Neural progenitor cell (in vitro differentiated cells): Measurements from ENCODE around the gene COL25A1. TPM values are rescaled to one million over a fixed set of nuclear protein-coding genes. Genes with fewer than 3 reads are reported as not detected.
"Not testable (repeated sequence)": the region's sequence is repeated elsewhere in the genome, so short reads cannot be mapped to it uniquely, and the experiment has no call there.

Source experiments
- DNase-seq: peaks from one replicate; pipeline ENCODE4 v3.0.0-alpha.2; 2016; ENCODE audit warnings: low spot score
- H2AFZ ChIP-seq: fragments of 200-600 bp; sonication (generic); replicated peaks from 2 replicates; pipeline ENCODE4 v1.6.1; 2016; ENCODE audit warnings: antibody characterized with exemption
- H3F3A ChIP-seq: fragments of 200-600 bp; sonication (generic); 2 replicates; pipeline ENCODE4 v1.6.1; 2016; ENCODE audit warnings: antibody characterized with exemption, low read depth
- H3K27ac ChIP-seq: fragments of 200-600 bp; sonication (generic); 2 replicates; pipeline ENCODE4 v1.5.1; 2016; ENCODE audit warnings: mild to moderate bottlenecking
- H3K27me3 ChIP-seq: fragments of 200-600 bp; sonication (generic); 2 replicates; pipeline ENCODE4 v1.6.1; 2016; ENCODE audit warnings: mild to moderate bottlenecking, moderate library complexity
- H3K36me3 ChIP-seq: fragments of 200-600 bp; sonication (generic); 2 replicates; pipeline ENCODE4 v1.5.1; 2016
- H3K4me1 ChIP-seq: fragments of 200-600 bp; sonication (generic); 2 replicates; pipeline ENCODE4 v1.6.1; 2016; ENCODE audit warnings: mixed run types
- H3K4me2 ChIP-seq: fragments of 200-600 bp; sonication (generic); 2 replicates; pipeline ENCODE4 v1.6.1; 2016
- H3K4me3 ChIP-seq: fragments of 200-600 bp; sonication (generic); 2 replicates; pipeline ENCODE4 v1.5.1; 2016
- H3K79me2 ChIP-seq: fragments of 200-600 bp; sonication (generic); 2 replicates; pipeline ENCODE4 v1.6.1; 2016; ENCODE audit warnings: low read depth
- H3K9ac ChIP-seq: fragments of 200-600 bp; sonication (generic); 2 replicates; pipeline ENCODE4 v1.6.1; 2016
- H3K9me3 ChIP-seq: fragments of 200-600 bp; sonication (generic); 2 replicates; pipeline ENCODE4 v1.5.1; 2016; ENCODE audit warnings: low read depth
- H4K20me1 ChIP-seq: fragments of 200-600 bp; sonication (generic); 2 replicates; pipeline ENCODE4 v1.6.1; 2016; ENCODE audit warnings: low read depth
- H3K27ac Mint-ChIP-seq: 3 replicates; pipeline ENCODE4 v1.8.0; 2021; ENCODE audit warnings: mixed read lengths
- H3K27me3 Mint-ChIP-seq: 2 replicates; pipeline ENCODE4 v1.8.0; 2022; ENCODE audit warnings: low read depth, mild to moderate bottlenecking, inconsistent platforms, moderate library complexity, mixed read lengths; ENCODE audit not compliant: insufficient read depth
- H3K36me3 Mint-ChIP-seq: 3 replicates; pipeline ENCODE4 v1.8.0; 2021; ENCODE audit warnings: mixed read lengths
- H3K4me1 Mint-ChIP-seq: 3 replicates; pipeline ENCODE4 v1.8.0; 2021; ENCODE audit warnings: mixed read lengths
- H3K4me3 Mint-ChIP-seq: 3 replicates; pipeline ENCODE4 v1.8.0; 2021; ENCODE audit warnings: mild to moderate bottlenecking, moderate library complexity, mixed read lengths
- H3K9me3 Mint-ChIP-seq: 3 replicates; pipeline ENCODE4 v1.8.0; 2020; ENCODE audit warnings: mixed read lengths
- EZH2 ChIP-seq: fragments of 200-600 bp; sonication (generic); IDR thresholded peaks from 2 replicates; pipeline ENCODE4 v1.6.1; 2017; ENCODE audit warnings: antibody characterized with exemption, mild to moderate bottlenecking, moderate library complexity
- EZH2phosphoT487 ChIP-seq: fragments of 200-600 bp; sonication (generic); IDR thresholded peaks from 2 replicates; pipeline ENCODE4 v1.6.1; 2017; ENCODE audit warnings: antibody characterized with exemption
- total RNA-seq: library from RNA; depleted of rRNA; stranded (reverse); fragments of >200 nt; gene quantifications from 2 replicates; pipeline ENCODE4 v1.2.3, GENCODE V29; 2015; ENCODE audit warnings: low replicate concordance
- TF ChIP-seq, protein P1 (sequence below): fragments of 200-600 bp; sonication (generic); IDR thresholded peaks from 2 replicates; pipeline ENCODE4 v1.5.1; 2017; ENCODE audit warnings: antibody characterized with exemption, mild to moderate bottlenecking

COL25A1 gene
- total RNA-seq, 1 donor from 2014 or later = 1.3 TPM

DNA sequence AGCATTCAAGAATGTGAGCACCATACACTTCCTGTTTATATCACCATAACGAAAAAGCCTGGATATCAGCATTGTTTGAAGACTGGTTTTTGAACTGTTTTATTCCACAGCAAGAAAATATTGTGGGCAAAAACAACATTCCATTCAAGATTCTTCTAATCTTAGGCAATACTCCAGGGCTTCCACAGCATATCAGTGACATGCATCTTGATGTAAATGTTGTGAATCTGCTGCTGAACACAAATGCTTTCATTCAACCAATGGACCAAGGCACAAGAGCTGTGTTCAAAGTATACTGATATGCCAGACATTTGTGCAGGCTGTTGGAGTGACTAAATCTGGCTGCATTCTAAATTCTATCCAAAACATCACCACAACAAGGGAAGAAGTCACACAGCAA lies 279.5 kb downstream of the COL25A1 start:
- no peak overlapping the region for H3K9ac ChIP-seq
- Mint-ChIP-seq H3K9me3 (peaks cover 15% of the 10 kb centered on the region), H3K4me1 (no peaks in the 10 kb centered on the region), H3K36me3 (peaks cover 6% of the 10 kb centered on the region), H3K27ac (no peak overlapping the region), H3K27me3 (peaks cover 4% of the 10 kb centered on the region), H3K4me3 (no peak overlapping the region)
- no peak overlapping the region for H3K4me3 ChIP-seq
- no peaks in the 10 kb centered on the region for H3K79me2 ChIP-seq
- no peak for DNase-seq
- H3K4me2 ChIP-seq = no peak overlapping the region
- H3K27ac ChIP-seq = no peak overlapping the region
- no peaks in the 10 kb centered on the region for H3K9me3 ChIP-seq
- no peaks in the 10 kb centered on the region for H3F3A ChIP-seq
- H3K36me3 ChIP-seq = no peaks in the 10 kb centered on the region
- H2AFZ ChIP-seq = no peak overlapping the region
- no peaks in the 10 kb centered on the region for H4K20me1 ChIP-seq
- H3K27me3 ChIP-seq = no peaks in the 10 kb centered on the region
- TF ChIP-seq EZH2 = no peak
- TF ChIP-seq, protein P1, sequence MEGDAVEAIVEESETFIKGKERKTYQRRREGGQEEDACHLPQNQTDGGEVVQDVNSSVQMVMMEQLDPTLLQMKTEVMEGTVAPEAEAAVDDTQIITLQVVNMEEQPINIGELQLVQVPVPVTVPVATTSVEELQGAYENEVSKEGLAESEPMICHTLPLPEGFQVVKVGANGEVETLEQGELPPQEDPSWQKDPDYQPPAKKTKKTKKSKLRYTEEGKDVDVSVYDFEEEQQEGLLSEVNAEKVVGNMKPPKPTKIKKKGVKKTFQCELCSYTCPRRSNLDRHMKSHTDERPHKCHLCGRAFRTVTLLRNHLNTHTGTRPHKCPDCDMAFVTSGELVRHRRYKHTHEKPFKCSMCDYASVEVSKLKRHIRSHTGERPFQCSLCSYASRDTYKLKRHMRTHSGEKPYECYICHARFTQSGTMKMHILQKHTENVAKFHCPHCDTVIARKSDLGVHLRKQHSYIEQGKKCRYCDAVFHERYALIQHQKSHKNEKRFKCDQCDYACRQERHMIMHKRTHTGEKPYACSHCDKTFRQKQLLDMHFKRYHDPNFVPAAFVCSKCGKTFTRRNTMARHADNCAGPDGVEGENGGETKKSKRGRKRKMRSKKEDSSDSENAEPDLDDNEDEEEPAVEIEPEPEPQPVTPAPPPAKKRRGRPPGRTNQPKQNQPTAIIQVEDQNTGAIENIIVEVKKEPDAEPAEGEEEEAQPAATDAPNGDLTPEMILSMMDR = no peak
- TF ChIP-seq EZH2phosphoT487 = no peak
- no peaks in the 10 kb centered on the region for H3K4me1 ChIP-seq

DNA sequence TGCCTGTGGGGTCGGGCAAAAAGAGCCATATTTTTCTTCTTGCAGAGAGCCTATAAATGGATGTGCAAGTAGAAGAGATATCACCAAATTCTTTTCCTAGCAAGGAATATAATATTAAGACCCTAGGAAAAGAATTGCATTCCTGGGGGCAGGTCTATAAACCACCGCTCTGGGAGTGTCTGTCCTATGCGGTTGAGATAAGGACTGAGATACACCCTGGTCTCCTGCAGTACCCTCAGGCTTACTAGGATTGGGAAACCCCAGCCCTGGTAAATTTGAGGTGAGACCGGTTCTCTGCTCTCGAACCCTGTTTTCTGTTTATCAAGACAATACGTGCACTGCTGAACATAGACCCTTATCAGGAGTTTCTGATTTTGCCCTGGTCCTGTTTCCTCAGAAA lies 280.8 kb downstream of the COL25A1 start:
- not testable (repeated sequence) for H3K36me3 Mint-ChIP-seq, H3K4me3 Mint-ChIP-seq, H3K27me3 Mint-ChIP-seq

DNA sequence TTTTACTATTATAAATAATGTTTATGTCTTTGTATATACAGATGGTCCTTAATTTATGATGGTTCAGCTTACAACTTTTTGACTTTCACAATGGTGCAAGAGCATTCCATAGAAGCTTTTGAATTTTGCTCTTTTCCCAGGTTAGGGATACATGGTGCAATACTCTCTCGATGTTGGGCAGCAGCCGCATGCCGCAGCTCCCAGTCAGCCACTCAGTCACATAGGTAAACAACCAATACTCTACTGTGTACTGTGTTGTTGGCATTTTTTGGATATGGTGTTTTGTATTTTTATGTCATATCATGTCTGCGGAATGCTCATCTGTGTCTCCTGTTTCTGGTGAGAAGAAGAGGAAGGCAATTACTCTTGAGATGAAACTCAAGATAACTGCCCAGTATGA lies 281.6 kb downstream of the COL25A1 start:
- no peaks in the 10 kb centered on the region for H3K36me3 ChIP-seq
- no peak overlapping the region for H3K9ac ChIP-seq
- H3K4me2 ChIP-seq = no peak overlapping the region
- Mint-ChIP-seq H3K27ac (no peak overlapping the region), H3K4me1 (no peaks in the 10 kb centered on the region), H3K36me3 (peaks cover 6% of the 10 kb centered on the region), H3K4me3 (no peak overlapping the region), H3K9me3 (peaks cover 15% of the 10 kb centered on the region), H3K27me3 (peaks cover 4% of the 10 kb centered on the region)
- no peaks in the 10 kb centered on the region for H3F3A ChIP-seq
- DNase-seq = no peak
- H2AFZ ChIP-seq = no peak overlapping the region
- H3K9me3 ChIP-seq = no peaks in the 10 kb centered on the region
- no peaks in the 10 kb centered on the region for H3K27me3 ChIP-seq
- H3K4me3 ChIP-seq = no peak overlapping the region
- H3K27ac ChIP-seq = no peak overlapping the region
- no peaks in the 10 kb centered on the region for H3K79me2 ChIP-seq
- no peaks in the 10 kb centered on the region for H3K4me1 ChIP-seq
- H4K20me1 ChIP-seq = no peaks in the 10 kb centered on the region
- TF ChIP-seq, protein P1 = no peak
- no peak for TF ChIP-seq EZH2phosphoT487
- TF ChIP-seq EZH2 = no peak

More for the DNA sequence above, 280.8 kb downstream of the COL25A1 start:
- peaks cover 15% of the 10 kb centered on the region for H3K9me3 Mint-ChIP-seq
- not testable (repeated sequence) for H3K4me1 ChIP-seq, H2AFZ ChIP-seq, H3K4me1 Mint-ChIP-seq, H3K9ac ChIP-seq, H3K4me2 ChIP-seq, H3F3A ChIP-seq, H3K27ac Mint-ChIP-seq, DNase-seq, H3K9me3 ChIP-seq, H3K27me3 ChIP-seq, H3K79me2 ChIP-seq, H3K36me3 ChIP-seq, H3K4me3 ChIP-seq, H4K20me1 ChIP-seq, H3K27ac ChIP-seq

DNA sequence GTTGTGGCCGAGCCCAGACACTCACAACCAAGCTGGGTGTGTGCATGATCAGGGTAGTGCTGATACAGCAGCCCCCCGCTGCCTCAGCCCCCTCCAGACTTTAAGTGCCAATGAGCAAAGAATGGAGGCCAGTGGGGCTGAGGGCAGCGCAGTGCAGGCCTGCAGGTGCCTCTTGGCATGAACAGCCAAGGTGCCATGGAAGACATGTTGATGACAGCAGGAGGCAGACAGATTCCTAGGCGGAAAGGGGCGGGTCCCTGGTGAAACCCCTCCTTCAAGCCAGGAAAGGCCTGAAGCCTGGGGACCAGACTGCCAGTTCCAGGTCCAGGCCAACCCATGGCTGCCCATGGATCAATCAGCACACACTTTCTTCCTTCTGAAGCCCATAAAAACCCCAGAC lies 286.3 kb downstream of the COL25A1 start:
- no peaks in the 10 kb centered on the region for H3K27me3 Mint-ChIP-seq
- no peak for TF ChIP-seq EZH2phosphoT487
- TF ChIP-seq, protein P1 = no peak
- no peak overlapping the region for H3K27ac Mint-ChIP-seq
- H3K9ac ChIP-seq = no peak overlapping the region
- H3K4me2 ChIP-seq = no peak overlapping the region
- H4K20me1 ChIP-seq = no peaks in the 10 kb centered on the region
- H3K9me3 Mint-ChIP-seq = peaks cover 5% of the 10 kb centered on the region
- no peak overlapping the region for H2AFZ ChIP-seq
- H3K79me2 ChIP-seq = no peaks in the 10 kb centered on the region
- no peaks in the 10 kb centered on the region for H3F3A ChIP-seq
- no peaks in the 10 kb centered on the region for H3K36me3 ChIP-seq
- no peak overlapping the region for H3K4me3 ChIP-seq
- H3K4me1 ChIP-seq = no peaks in the 10 kb centered on the region
- no peaks in the 10 kb centered on the region for H3K27me3 ChIP-seq
- no peaks in the 10 kb centered on the region for H3K9me3 ChIP-seq
- H3K4me1 Mint-ChIP-seq = no peaks in the 10 kb centered on the region
- DNase-seq = no peak
- peaks cover 3% of the 10 kb centered on the region for H3K36me3 Mint-ChIP-seq
- no peak overlapping the region for H3K27ac ChIP-seq
- no peak overlapping the region for H3K4me3 Mint-ChIP-seq
